Psoas muscle (tissue), 8 donors: ENCODE measurements around the gene ABCC8. TPM values are rescaled to one million over a fixed set of nuclear protein-coding genes. Genes with fewer than 3 reads are reported as not detected.
A peak's percentile ranks its signal among the peaks of the same experiment; 100 is the strongest.

Experiments used
- ATAC-seq, 4 donors: fragments of 200-7000 bp; cut with Tn5 transposase; one replicate each; pipeline ENCODE4 v1.9.1; 2020; ENCODE audit warnings: moderate library complexity in 3 of 4, mild to moderate bottlenecking in 2 of 4
- DNase-seq, 2 donors: peaks; one replicate each; pipeline ENCODE4 v3.0.0-alpha.2; 2020
- H3K27ac ChIP-seq: fragments of 200-600 bp; one replicate; pipeline ENCODE4 v1.8.0; 2022
- H3K27me3 ChIP-seq, 3 donors: fragments of 200-600 bp in 1 of 3; one replicate each; pipeline versions ENCODE4 v1.6.1 to v1.8.0; 2013 to 2022; ENCODE audit warnings: low read length in 2 of 3, mild to moderate bottlenecking in 2 of 3, moderate library complexity in 1 of 3; ENCODE audit not compliant: insufficient read depth in 3 of 3
- H3K36me3 ChIP-seq, 2 donors: fragments of 200-600 bp in 1 of 2; one replicate each; pipeline versions ENCODE4 v1.6.1 to v1.8.0; 2013 to 2022; ENCODE audit warnings: low read depth in 1 of 2, mild to moderate bottlenecking in 1 of 2, moderate library complexity in 1 of 2; ENCODE audit not compliant: insufficient read depth in 1 of 2
- H3K4me1 ChIP-seq: fragments of 200-600 bp; one replicate; pipeline ENCODE4 v1.8.0; 2022
- H3K4me3 ChIP-seq: fragments of 200-600 bp; one replicate; pipeline ENCODE4 v1.8.0; 2022; ENCODE audit warnings: mild to moderate bottlenecking
- H3K9me3 ChIP-seq: fragments of 200-600 bp; one replicate; pipeline ENCODE4 v1.8.0; 2022
- WGBS, 3 donors: extraction: QIAGEN DNeasy Blood & Tissue Kit; methylation state at CpG; one replicate each; pipeline versions ENCODE4 v1.1.6 to v1.1.7; 2013; 5-methylcytosine and 5-hydroxymethylcytosine counted together
- intact Hi-C, 2 donors: fragments of 100-400 bp; cut with DNase I; formaldehyde crosslinking; loops; one replicate each; pipeline versions ENCODE4 v1.11.0 to v1.14.2; 2022
- polyA plus RNA-seq, 3 donors: library from polyadenylated mRNA; stranded (reverse); fragments of 200-250 nt; gene quantifications; one replicate each; pipeline ENCODE4 v1.2.3, GENCODE V29; 2013
- total RNA-seq, 4 donors: library from RNA; stranded (reverse); fragmentation: NEBNext Ultra II Directional in 2 of 4; extraction: Animal tissue kit (Norgen Biotek cat#: 25700) in 2 of 4; gene quantifications; one replicate each; pipeline versions ENCODE4 v1.2.1 to v1.2.4, GENCODE V29; 2021 to 2023
- TF ChIP-seq, protein P1 (sequence below): fragments of 200-600 bp; IDR thresholded peaks from one replicate; pipeline ENCODE4 v1.8.0; 2022; ENCODE audit warnings: antibody characterized with exemption
- donor health status: healthy with polysubstance abuse.
- donor health status: DM: no; HTN: no; CAD: no; lungs with moderate emphysema.
- donor health status: Bipolar disorder and iron deficiency.
- donor health status: healthy.
- donor health status: DM: yes; HTN: yes; CAD: no.
- donor health status: DM: no; HTN: no; CAD: no.
- donor health status: DM: no; HTN: no; CAD: no.
- donor health status: DM: yes; HTN: yes; CAD: no.

ABCC8 gene
- total and polyA plus RNA-seq, 7 donors: 0.26 to 3.5 (median 0.75) TPM

DNA sequence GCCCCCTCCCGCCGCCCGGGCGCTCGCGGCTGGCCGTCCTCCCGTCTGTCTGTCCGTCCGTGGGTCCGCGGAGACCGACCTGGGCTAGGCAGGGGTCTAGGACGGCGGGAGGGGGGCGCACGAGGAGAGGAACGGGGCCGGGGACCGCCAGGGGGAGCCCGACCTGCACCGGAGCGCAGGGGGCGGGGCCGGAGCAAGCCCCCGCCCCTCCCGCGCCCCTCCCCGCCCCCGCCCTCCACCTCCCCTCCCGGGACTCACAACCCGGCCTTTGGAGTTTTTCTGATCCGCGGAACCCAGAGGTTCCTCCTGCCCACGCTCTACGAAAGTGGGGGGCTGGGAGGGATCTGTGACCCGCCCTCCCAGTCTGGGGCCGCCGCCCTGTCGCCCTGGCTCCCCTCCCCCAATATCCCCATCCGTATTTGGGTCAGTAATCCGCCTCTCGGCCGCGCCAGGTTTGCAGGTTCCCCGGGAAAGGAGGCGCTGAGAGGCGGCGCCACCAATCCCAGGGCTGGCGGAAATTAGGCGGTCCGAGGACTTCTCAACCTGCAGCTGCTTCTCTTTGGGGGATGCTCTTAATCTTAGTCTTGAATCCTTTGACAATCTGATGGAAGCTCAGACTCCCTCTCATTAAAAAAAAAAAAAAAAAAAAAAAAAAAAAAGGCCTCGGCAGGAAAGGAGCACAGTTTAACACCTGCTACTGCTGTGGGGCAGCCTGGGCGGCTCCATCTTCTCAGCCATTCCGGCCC, 87.3 kb downstream of the ABCC8 start:
- peaks cover 22% of the 10 kb centered on the region for H3K4me1 ChIP-seq
- H3K9me3 ChIP-seq: no peaks in the 10 kb centered on the region
- H3K36me3 ChIP-seq: peaks cover 0 to 10% of the 10 kb centered on the region in 2 donors
- 3 to 4% (median 3%) methylated on average over 26 to 54 of the region's 55 CpGs for WGBS, 3 donors
- TF ChIP-seq, protein P1, sequence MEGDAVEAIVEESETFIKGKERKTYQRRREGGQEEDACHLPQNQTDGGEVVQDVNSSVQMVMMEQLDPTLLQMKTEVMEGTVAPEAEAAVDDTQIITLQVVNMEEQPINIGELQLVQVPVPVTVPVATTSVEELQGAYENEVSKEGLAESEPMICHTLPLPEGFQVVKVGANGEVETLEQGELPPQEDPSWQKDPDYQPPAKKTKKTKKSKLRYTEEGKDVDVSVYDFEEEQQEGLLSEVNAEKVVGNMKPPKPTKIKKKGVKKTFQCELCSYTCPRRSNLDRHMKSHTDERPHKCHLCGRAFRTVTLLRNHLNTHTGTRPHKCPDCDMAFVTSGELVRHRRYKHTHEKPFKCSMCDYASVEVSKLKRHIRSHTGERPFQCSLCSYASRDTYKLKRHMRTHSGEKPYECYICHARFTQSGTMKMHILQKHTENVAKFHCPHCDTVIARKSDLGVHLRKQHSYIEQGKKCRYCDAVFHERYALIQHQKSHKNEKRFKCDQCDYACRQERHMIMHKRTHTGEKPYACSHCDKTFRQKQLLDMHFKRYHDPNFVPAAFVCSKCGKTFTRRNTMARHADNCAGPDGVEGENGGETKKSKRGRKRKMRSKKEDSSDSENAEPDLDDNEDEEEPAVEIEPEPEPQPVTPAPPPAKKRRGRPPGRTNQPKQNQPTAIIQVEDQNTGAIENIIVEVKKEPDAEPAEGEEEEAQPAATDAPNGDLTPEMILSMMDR: peak; percentile 73
- ATAC-seq: peak; percentile 62 to 77 (median 66)
- H3K4me3 ChIP-seq: peak overlapping the region; percentile 78
- H3K27me3 ChIP-seq: no peaks in the 10 kb centered on the region
- intact Hi-C loops: loop anchor here (2.0 to 5.0 kb wide), 2 partner anchors 15 to 333 kb away; no protein-coding TSS in a partner anchor
- DNase-seq: peak; percentile 87 to 95
- H3K27ac ChIP-seq: peak overlapping the region; percentile 96

DNA sequence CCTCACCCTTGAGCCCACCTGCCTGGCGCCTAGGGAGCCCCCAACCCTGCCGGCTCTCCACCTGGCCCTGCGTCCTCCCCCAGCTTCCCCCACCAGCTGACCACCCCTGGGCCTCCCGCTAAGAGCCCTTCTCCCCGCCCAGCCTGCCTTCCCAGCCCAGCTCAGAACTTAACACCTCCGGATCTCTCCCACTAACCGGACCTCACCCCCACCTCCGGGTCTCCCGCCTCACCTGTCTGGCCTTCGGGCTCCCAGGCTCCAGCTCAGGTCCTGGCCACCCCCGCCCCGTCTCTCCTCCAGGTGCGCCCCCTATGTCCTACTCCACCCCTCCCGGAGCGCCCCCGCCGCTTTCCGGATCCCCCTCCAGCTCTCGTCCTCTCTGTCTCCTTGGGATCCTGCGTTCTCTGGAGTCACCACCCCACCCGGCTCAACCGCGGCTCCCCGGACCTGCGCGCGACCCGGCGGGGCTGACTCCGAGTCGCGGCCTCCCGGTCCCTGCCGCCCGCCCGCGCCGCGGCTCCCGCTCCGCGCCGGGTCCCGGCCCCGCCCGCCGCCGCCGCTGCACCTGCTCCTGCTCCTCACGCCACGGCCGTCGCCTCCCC, 87.9 kb downstream of the ABCC8 start, which contains the start of gene KCNJ11:
TSS of gene KCNJ11 (minus strand) at position 51 of the 602 bp plus-strand sequence. CDS start 568 bp downstream, outside the sequence.
- Histone ChIP-seq H3K36me3 (peaks cover 0 to 10% of the 10 kb centered on the region in 2 donors), H3K27me3 (no peaks in the 10 kb centered on the region), H3K4me3 (peak within 1 kb of the TSS; percentile 78), H3K9me3 (no peaks in the 10 kb centered on the region), H3K4me1 (peaks cover 29% of the 10 kb centered on the region), H3K27ac (peak within 1 kb of the TSS; percentile 96)
- DNase-seq (peak in 1 of 2 donors; percentile 46), ATAC-seq (peak; percentile 3 to 58 (median 10))
- intact Hi-C loops: loop anchor here (2.0 to 5.0 kb wide), 2 partner anchors 16 to 334 kb away; no protein-coding TSS in a partner anchor
- TF ChIP-seq, protein P1: no peak
- WGBS, 3 donors: 3 to 4% (median 3%) methylated on average over 32 to 53 of the region's 53 CpGs

DNA sequence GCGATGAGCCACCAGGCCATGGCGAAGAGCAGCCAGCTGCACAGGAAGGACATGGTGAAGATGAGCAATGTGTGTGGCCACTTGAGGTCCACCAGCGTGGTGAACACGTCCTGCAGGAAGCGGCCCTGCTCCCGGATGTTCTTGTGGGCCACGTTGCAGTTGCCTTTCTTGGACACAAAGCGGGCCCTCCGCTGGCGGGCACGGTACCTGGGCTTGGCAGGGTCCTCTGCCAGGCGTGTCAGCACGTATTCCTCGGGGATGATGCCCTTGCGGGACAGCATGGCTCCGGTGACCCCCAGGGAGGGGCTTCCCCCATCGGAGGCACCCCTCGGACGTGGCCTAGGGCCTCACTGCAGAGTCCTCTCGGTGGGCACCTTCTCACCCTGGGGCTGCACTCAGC, 88.8 kb downstream of the ABCC8 start:
- Histone ChIP-seq H3K4me1 (peaks cover 38% of the 10 kb centered on the region), H3K9me3 (no peaks in the 10 kb centered on the region), H3K36me3 (peaks cover 0 to 18% of the 10 kb centered on the region in 2 donors), H3K27ac (peak overlapping the region; percentile 96), H3K4me3 (peak overlapping the region; percentile 78), H3K27me3 (no peaks in the 10 kb centered on the region)
- 38 to 87% (median 46%) methylated on average over 19 to 20 of the region's 20 CpGs for WGBS, 3 donors
- TF ChIP-seq, protein P1: no peak
- intact Hi-C loops: loop anchor here (2.0 to 5.0 kb wide), 2 partner anchors 17 to 334 kb away; no protein-coding TSS in a partner anchor
- DNase-seq: peak; percentile 58 to 84
- peak; percentile 6 to 28 (median 18) for ATAC-seq

DNA sequence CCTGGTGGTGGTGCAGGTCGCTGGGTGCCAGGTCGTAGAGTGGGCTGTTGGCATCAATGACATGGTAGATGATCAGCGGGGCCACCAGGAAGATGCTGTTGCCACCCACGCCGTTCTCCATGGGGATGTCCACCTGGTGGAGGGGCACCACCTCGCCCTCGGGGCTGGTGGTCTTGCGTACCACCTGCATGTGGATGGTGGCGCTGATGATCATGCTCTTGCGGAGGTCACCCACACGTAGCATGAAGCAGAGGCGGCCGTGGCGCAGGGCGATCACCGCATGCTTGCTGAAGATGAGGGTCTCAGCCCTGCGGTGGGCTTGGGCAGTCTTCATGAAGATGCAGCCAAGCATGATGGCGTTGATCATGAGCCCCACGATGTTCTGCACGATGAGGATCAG, 89.4 kb downstream of the ABCC8 start:
- peaks cover 42% of the 10 kb centered on the region for H3K4me1 ChIP-seq
- 94 to 96% (median 96%) methylated on average over 20 of the region's 20 CpGs for WGBS, 3 donors
- DNase-seq: no peak

More for the DNA sequence above, 89.4 kb downstream of the ABCC8 start:
- Histone ChIP-seq H3K36me3 (peaks cover 0 to 18% of the 10 kb centered on the region in 2 donors), H3K9me3 (no peaks in the 10 kb centered on the region), H3K27me3 (no peaks in the 10 kb centered on the region), H3K27ac (peak overlapping the region; percentile 96), H3K4me3 (peak overlapping the region; percentile 78)
- intact Hi-C loops: loop anchor here in 1 of 2 donors (5.0 kb wide), 1 partner anchor 335 kb away; no protein-coding TSS in a partner anchor
- TF ChIP-seq, protein P1: no peak
- no peak for ATAC-seq
